Mesothelial cell of epicardium (in vitro differentiated cells): ENCODE measurements around the gene CNTN4. TPM values are rescaled to one million over a fixed set of nuclear protein-coding genes. Genes with fewer than 3 reads are reported as not detected.

Source experiments
- DNase-seq, 2 experiments: peaks; one replicate each; pipeline ENCODE4 v3.0.0; 2021; ENCODE audit warnings: low spot score in 2 of 2; ENCODE audit not compliant: unreplicated experiment in 2 of 2
- H3K27ac Mint-ChIP-seq: 2 replicates; pipeline ENCODE4 v1.8.0; 2021; ENCODE audit warnings: mixed read lengths
- H3K27me3 Mint-ChIP-seq: 2 replicates; pipeline ENCODE4 v1.8.0; 2021; ENCODE audit warnings: low read depth, mixed read lengths
- H3K36me3 Mint-ChIP-seq: 2 replicates; pipeline ENCODE4 v1.8.0; 2021; ENCODE audit warnings: mixed read lengths
- H3K4me1 Mint-ChIP-seq: 2 replicates; pipeline ENCODE4 v1.8.0; 2021; ENCODE audit warnings: mixed read lengths
- H3K4me3 Mint-ChIP-seq: 2 replicates; pipeline ENCODE4 v1.8.0; 2021; ENCODE audit warnings: mild to moderate bottlenecking, moderate library complexity, mixed read lengths
- H3K9me3 Mint-ChIP-seq: 2 replicates; pipeline ENCODE4 v1.8.0; 2021; ENCODE audit warnings: mixed read lengths
- total RNA-seq: library from RNA; stranded (reverse); gene quantifications from 3 replicates; pipeline ENCODE4 v1.2.1, GENCODE V29; 2021
- TF ChIP-seq, protein P1 (sequence below): fragments of 200-600 bp; sonication (generic); IDR thresholded peaks from one replicate; pipeline ENCODE4 v1.5.0; 2021; ENCODE audit warnings: antibody characterized with exemption; ENCODE audit not compliant: unreplicated experiment

Gene CNTN4
- total RNA-seq, 1 donor from 2014 or later, result 68.9 TPM

DNA sequence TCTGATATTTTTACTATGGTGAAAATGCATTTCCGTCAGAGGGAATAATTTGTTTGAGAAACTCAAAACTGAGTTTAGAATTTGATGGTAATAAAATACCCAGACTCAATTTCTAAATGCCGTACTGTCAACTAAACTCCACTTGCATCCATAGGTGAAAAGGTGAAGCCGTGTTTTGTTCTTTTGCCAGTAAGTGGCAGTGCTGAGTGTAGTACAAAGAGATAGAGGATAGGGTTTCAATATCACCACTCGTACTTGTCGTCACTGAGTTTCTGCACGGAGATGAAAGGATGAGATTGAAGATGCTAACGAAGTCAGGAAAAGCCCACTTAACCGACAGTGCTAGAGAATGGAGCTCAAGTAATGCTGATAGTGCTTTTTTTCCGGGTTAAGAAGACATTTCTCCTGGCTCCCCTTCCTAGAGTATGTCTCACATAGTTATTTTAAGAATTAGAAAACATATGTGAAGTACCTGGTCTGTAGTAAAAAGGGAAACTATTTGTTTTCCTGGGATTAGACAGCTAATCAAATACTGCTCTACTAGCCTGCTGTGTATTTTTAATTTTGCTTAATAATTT lies 666.4 kb downstream of the CNTN4 start:
- peaks cover 11% of the 10 kb centered on the region for H3K36me3 Mint-ChIP-seq
- H3K27ac Mint-ChIP-seq, result no peak overlapping the region
- TF ChIP-seq, protein P1, sequence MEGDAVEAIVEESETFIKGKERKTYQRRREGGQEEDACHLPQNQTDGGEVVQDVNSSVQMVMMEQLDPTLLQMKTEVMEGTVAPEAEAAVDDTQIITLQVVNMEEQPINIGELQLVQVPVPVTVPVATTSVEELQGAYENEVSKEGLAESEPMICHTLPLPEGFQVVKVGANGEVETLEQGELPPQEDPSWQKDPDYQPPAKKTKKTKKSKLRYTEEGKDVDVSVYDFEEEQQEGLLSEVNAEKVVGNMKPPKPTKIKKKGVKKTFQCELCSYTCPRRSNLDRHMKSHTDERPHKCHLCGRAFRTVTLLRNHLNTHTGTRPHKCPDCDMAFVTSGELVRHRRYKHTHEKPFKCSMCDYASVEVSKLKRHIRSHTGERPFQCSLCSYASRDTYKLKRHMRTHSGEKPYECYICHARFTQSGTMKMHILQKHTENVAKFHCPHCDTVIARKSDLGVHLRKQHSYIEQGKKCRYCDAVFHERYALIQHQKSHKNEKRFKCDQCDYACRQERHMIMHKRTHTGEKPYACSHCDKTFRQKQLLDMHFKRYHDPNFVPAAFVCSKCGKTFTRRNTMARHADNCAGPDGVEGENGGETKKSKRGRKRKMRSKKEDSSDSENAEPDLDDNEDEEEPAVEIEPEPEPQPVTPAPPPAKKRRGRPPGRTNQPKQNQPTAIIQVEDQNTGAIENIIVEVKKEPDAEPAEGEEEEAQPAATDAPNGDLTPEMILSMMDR, result no peak
- peaks cover 15% of the 10 kb centered on the region for H3K9me3 Mint-ChIP-seq
- no peak overlapping the region for H3K4me3 Mint-ChIP-seq
- DNase-seq, result no peak
- H3K27me3 Mint-ChIP-seq, result no peaks in the 10 kb centered on the region
- H3K4me1 Mint-ChIP-seq, result no peaks in the 10 kb centered on the region

DNA sequence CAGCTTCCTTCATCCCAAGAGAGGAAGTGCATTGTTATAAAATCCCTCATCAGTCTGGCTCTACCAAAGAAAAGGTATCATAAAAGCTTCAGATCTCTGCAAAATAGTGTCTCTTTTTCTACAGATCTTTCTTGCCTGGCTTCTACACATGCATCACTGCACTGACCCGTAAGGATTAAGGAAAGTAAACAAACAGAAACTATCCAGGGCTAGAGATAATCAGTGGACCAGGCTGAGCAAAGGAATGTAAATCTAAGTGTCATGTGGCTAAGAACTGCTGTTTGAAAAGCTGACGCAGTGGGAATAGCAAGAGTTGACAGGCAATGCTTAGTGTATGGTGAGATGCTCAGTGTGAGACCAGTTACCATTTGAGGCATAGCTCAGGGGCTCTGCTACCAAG lies 671.8 kb downstream of the CNTN4 start:
- peaks cover 6% of the 10 kb centered on the region for H3K4me1 Mint-ChIP-seq
- H3K36me3 Mint-ChIP-seq, result peaks cover 3% of the 10 kb centered on the region
- no peak for DNase-seq
- H3K9me3 Mint-ChIP-seq, result peaks cover 4% of the 10 kb centered on the region
- H3K4me3 Mint-ChIP-seq, result no peak overlapping the region
- no peaks in the 10 kb centered on the region for H3K27me3 Mint-ChIP-seq
- peak overlapping the region; percentile 53 for H3K27ac Mint-ChIP-seq
- TF ChIP-seq, protein P1, result no peak

DNA sequence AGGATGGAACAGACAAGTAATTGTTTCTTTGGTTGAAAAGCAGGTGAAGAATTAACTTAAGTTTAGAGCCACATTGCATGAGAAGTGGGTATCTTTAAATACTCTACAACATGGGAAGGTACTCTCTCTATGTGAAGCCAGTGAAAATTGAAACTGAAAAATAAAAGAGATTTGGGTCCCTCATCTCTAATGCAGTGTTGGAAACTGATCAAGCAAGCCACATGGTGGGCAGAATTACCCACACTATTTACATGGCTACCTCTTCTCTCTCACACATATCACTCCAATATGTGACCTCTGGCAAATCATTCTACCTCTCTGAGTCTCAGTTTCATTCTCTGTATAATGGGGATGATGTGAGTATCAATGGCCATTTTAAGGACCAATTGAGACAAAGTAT lies 672.5 kb downstream of the CNTN4 start:
- Mint-ChIP-seq H3K27ac (no peak overlapping the region), H3K4me1 (peaks cover 6% of the 10 kb centered on the region), H3K36me3 (peaks cover 3% of the 10 kb centered on the region), H3K9me3 (peaks cover 4% of the 10 kb centered on the region), H3K4me3 (no peak overlapping the region), H3K27me3 (no peaks in the 10 kb centered on the region)
- DNase-seq, result no peak
- TF ChIP-seq, protein P1, result no peak

DNA sequence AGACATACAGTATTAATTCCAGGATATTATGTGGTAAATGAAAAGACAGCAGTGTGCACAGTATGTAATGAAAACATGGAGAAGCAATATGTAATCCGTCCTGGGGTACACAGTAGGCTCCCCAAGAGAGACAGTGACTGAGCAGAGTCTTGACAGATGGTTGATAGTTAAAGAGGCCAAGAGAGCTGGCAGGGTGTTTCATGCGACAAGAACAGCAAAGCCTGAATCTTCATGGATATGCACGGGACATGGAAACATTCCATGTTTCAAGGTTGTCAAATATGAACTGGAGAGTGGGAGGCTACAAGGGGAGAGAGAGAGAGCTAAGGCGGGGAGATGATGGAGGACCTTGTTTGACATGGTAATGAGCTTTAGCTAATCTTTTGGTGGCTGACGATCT lies 673.1 kb downstream of the CNTN4 start:
- Mint-ChIP-seq H3K36me3 (peaks cover 3% of the 10 kb centered on the region), H3K4me3 (no peak overlapping the region), H3K27ac (no peak overlapping the region), H3K9me3 (peaks cover 4% of the 10 kb centered on the region), H3K27me3 (no peaks in the 10 kb centered on the region), H3K4me1 (peaks cover 6% of the 10 kb centered on the region)
- DNase-seq, result no peak
- TF ChIP-seq, protein P1, result no peak

DNA sequence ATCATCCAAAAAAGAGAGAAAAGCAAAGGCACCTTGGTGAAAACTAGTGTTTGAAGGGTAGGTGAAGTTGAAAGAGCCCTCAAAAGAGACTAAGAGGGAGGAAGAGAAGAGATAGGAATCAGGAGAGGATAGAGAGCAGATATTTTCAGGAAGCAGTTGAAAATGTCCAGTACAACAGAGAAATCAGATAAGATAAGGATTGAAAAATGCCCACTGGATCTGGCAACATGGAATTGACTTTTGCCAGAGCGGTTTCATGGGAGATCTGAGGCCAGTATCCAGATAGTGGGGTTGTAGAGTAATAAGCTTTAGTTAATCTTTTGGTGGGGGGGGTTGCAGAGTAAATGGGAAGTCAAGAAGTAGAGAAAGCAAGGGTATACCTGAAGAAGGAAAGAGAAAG lies 674.1 kb downstream of the CNTN4 start:
- H3K4me1 Mint-ChIP-seq, result peaks cover 6% of the 10 kb centered on the region
- peaks cover 8% of the 10 kb centered on the region for H3K9me3 Mint-ChIP-seq
- H3K36me3 Mint-ChIP-seq, result peaks cover 3% of the 10 kb centered on the region
- no peaks in the 10 kb centered on the region for H3K27me3 Mint-ChIP-seq
- TF ChIP-seq, protein P1, result no peak
- H3K4me3 Mint-ChIP-seq, result no peak overlapping the region
- no peak for DNase-seq
- H3K27ac Mint-ChIP-seq, result no peak overlapping the region
